Measurements from ENCODE around the gene AP3B1.

The AP3B1 gene

DNA sequence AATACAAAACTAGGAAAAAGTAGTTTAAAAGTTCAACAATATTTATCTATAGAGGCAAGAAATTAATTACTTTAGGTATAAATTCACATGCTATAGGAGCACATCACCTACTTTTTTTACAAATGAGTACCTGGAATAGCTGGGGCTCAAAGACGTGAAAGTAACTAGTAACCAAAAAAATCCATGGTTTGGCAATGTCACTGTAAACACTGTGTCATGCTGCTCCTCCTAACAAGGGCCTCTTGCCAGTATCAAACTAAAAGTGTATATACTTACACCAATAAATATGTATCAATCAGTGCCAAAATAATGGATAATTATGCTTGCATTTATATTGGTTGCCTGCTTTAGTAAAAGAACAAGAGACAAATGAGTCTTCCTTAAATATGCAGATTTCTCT, 78.9 kb downstream of the AP3B1 start:
- no peak overlapping the region for H3K4me3 ChIP-seq (ENCODE audit: low read length, poor library complexity, severe bottlenecking)
- H3K36me3 ChIP-seq (ENCODE audit: insufficient read depth, low read length): peaks cover 35% of the 10 kb centered on the region; the same call in 1 of the 2 replicates
- H4K20me1 ChIP-seq (ENCODE audit: insufficient read depth, low read length, poor library complexity, severe bottlenecking): no peaks in the 10 kb centered on the region
- H3F3A ChIP-seq (ENCODE audit: low read depth): no peaks in the 10 kb centered on the region
- H2AFZ ChIP-seq (ENCODE audit: low read length): no peak overlapping the region
- no peaks in the 10 kb centered on the region for H3K27me3 ChIP-seq (ENCODE audit: insufficient read depth, low read length, poor library complexity, severe bottlenecking)
- no peaks in the 10 kb centered on the region for H3K9me2 ChIP-seq (replicated peaks; ENCODE audit: low read depth, low read length)
- H3K9ac ChIP-seq (ENCODE audit: low read depth, low read length, poor library complexity, severe bottlenecking): no peak overlapping the region
- H3K4me2 ChIP-seq (ENCODE audit: low read depth, low read length, poor library complexity, severe bottlenecking): no peak overlapping the region
- no peaks in the 10 kb centered on the region for H3K9me3 ChIP-seq (ENCODE audit: insufficient read depth, low read depth, low read length)
- no peaks in the 10 kb centered on the region for H3K4me1 ChIP-seq (ENCODE audit: insufficient read depth, low read length, poor library complexity, severe bottlenecking)
- TF ChIP-seq, protein P1, sequence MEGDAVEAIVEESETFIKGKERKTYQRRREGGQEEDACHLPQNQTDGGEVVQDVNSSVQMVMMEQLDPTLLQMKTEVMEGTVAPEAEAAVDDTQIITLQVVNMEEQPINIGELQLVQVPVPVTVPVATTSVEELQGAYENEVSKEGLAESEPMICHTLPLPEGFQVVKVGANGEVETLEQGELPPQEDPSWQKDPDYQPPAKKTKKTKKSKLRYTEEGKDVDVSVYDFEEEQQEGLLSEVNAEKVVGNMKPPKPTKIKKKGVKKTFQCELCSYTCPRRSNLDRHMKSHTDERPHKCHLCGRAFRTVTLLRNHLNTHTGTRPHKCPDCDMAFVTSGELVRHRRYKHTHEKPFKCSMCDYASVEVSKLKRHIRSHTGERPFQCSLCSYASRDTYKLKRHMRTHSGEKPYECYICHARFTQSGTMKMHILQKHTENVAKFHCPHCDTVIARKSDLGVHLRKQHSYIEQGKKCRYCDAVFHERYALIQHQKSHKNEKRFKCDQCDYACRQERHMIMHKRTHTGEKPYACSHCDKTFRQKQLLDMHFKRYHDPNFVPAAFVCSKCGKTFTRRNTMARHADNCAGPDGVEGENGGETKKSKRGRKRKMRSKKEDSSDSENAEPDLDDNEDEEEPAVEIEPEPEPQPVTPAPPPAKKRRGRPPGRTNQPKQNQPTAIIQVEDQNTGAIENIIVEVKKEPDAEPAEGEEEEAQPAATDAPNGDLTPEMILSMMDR (conservative IDR thresholded peaks at IDR 0.05; ENCODE audit: low read length): no peak
- no peak for TF ChIP-seq EZH2phosphoT487 (IDR thresholded peaks at IDR 0.05; ENCODE audit: borderline replicate concordance)
- no peaks in the 10 kb centered on the region for H3K79me2 ChIP-seq (ENCODE audit: insufficient read depth, low read length)

DNA sequence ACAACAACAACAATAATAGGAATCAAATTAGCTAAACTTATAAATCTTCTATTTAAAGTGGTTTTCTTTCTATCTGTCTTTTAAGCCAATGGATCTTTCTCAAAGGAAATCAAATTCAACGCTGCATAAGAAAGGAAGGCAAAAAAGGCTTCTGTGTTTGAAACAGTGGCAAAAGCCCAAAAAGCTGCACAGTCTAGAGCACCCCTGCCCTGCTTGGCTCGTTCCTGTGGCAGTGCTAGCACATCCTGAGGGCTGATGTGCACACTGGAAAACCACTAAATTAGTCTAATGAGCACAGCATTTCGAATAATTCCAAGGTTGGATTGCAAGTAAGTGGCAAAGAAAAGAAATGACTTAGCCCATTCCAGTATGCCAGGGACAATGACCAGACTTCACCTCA, 80.7 kb downstream of the AP3B1 start:
- no peaks in the 10 kb centered on the region for H3K4me1 ChIP-seq (ENCODE audit: insufficient read depth, low read length, poor library complexity, severe bottlenecking)
- no peak overlapping the region for H2AFZ ChIP-seq (ENCODE audit: low read length)
- H3K79me2 ChIP-seq (ENCODE audit: insufficient read depth, low read length): no peaks in the 10 kb centered on the region
- no peaks in the 10 kb centered on the region for H3K9me3 ChIP-seq (ENCODE audit: insufficient read depth, low read depth, low read length)
- H3F3A ChIP-seq (ENCODE audit: low read depth): no peaks in the 10 kb centered on the region
- H3K4me2 ChIP-seq (ENCODE audit: low read depth, low read length, poor library complexity, severe bottlenecking): no peak overlapping the region
- H3K4me3 ChIP-seq (ENCODE audit: low read length, poor library complexity, severe bottlenecking): no peak overlapping the region
- H3K27me3 ChIP-seq (ENCODE audit: insufficient read depth, low read length, poor library complexity, severe bottlenecking): no peaks in the 10 kb centered on the region
- no peak overlapping the region for H3K9ac ChIP-seq (ENCODE audit: low read depth, low read length, poor library complexity, severe bottlenecking)
- H3K9me2 ChIP-seq (replicated peaks; ENCODE audit: low read depth, low read length): no peaks in the 10 kb centered on the region
- H3K36me3 ChIP-seq (ENCODE audit: insufficient read depth, low read length): peaks cover 34% of the 10 kb centered on the region; the same call in 1 of the 2 replicates
- H4K20me1 ChIP-seq (ENCODE audit: insufficient read depth, low read length, poor library complexity, severe bottlenecking): no peaks in the 10 kb centered on the region
- no peak for TF ChIP-seq EZH2phosphoT487 (IDR thresholded peaks at IDR 0.05; ENCODE audit: borderline replicate concordance)
- TF ChIP-seq, protein P1 (conservative IDR thresholded peaks at IDR 0.05; ENCODE audit: low read length): no peak

DNA sequence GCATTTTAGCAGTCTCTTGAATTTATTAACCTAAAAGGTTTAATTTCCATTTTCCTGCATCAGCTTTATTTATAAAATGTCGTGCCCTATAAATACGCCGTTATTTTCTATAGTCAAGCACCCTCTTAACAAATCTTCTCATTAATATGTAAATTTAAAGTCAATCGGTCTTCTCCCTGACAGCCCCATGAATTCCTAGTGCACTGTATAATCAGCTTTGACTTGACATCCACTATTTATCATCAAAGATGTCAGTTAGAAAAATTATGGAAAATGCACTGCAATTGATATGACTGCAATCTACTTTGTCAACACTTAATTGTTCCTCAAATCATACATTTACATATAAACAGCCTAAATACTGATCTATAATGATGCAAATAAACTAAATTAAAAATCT, 83.4 kb downstream of the AP3B1 start:
- Histone ChIP-seq H3K79me2 (ENCODE audit: insufficient read depth, low read length) (no peaks in the 10 kb centered on the region), H2AFZ (ENCODE audit: low read length) (no peak overlapping the region), H3F3A (ENCODE audit: low read depth) (no peaks in the 10 kb centered on the region), H3K27me3 (ENCODE audit: insufficient read depth, low read length, poor library complexity, severe bottlenecking) (no peaks in the 10 kb centered on the region), H3K9me3 (ENCODE audit: insufficient read depth, low read depth, low read length) (no peaks in the 10 kb centered on the region), H3K9ac (ENCODE audit: low read depth, low read length, poor library complexity, severe bottlenecking) (no peak overlapping the region), H4K20me1 (ENCODE audit: insufficient read depth, low read length, poor library complexity, severe bottlenecking) (no peaks in the 10 kb centered on the region), H3K4me2 (ENCODE audit: low read depth, low read length, poor library complexity, severe bottlenecking) (no peak overlapping the region), H3K4me1 (ENCODE audit: insufficient read depth, low read length, poor library complexity, severe bottlenecking) (no peaks in the 10 kb centered on the region), H3K9me2 (replicated peaks; ENCODE audit: low read depth, low read length) (no peaks in the 10 kb centered on the region), H3K4me3 (ENCODE audit: low read length, poor library complexity, severe bottlenecking) (no peak overlapping the region), H3K36me3 (ENCODE audit: insufficient read depth, low read length) (peaks cover 58% of the 10 kb centered on the region; the same call in 1 of the 2 replicates)
- TF ChIP-seq, protein P1 (conservative IDR thresholded peaks at IDR 0.05; ENCODE audit: low read length): no peak
- no peak for TF ChIP-seq EZH2phosphoT487 (IDR thresholded peaks at IDR 0.05; ENCODE audit: borderline replicate concordance)
